IMR-90 (cell line): ENCODE data around the gene RPS23. TPM values are rescaled to one million over a fixed set of nuclear protein-coding genes. Genes with fewer than 3 reads are reported as not detected.

Experiments used
- ATAC-seq: fragments of 200-7000 bp; cut with Tn5 transposase; 2 replicates; pipeline ENCODE4 v1.9.1; 2020; ENCODE audit warnings: low read depth, mild to moderate bottlenecking, moderate library complexity
- BruUV-seq: library from RNA; stranded (reverse); fragments of 400-500 nt; replicated peaks from 2 replicates; lab custom pipeline; 2021; lab: Mats Ljungman, UMichigan
- CTCF ChIA-PET: fragments of 300-600 bp; formaldehyde crosslinking; extraction: SDS; loops from one replicate; lab custom pipeline; 2021; ENCODE audit warnings: antibody characterized with exemption; lab: Yijun Ruan, JAX
- POLR2A ChIA-PET: fragments of 300-600 bp; sonication (Branson Sonifier 250); formaldehyde crosslinking; loops from one replicate; lab custom pipeline; 2022; ENCODE audit warnings: antibody characterized with exemption; ENCODE audit not compliant: unreplicated experiment; lab: Charles Lee
- DNase-seq: peaks from one replicate; pipeline ENCODE4 v3.0.0; 2013
- H2AFZ ChIP-seq: replicated peaks from 2 replicates; pipeline ENCODE3; 2013; ENCODE audit warnings: low read length, mild to moderate bottlenecking; ENCODE audit not compliant: poor library complexity
- H2AK5ac ChIP-seq: 2 replicates; pipeline ENCODE4 v1.6.1; 2013; ENCODE audit warnings: low read depth, low read length, inconsistent platforms
- H2AK9ac ChIP-seq: replicated peaks from 2 replicates; pipeline ENCODE3; 2013; ENCODE audit warnings: mild to moderate bottlenecking, low read depth, low read length, moderate library complexity; ENCODE audit not compliant: poor library complexity
- H2BK120ac ChIP-seq: 2 replicates; pipeline ENCODE4 v1.6.1; 2013; ENCODE audit warnings: low read depth, low read length, inconsistent platforms
- H2BK15ac ChIP-seq: 3 replicates; pipeline ENCODE4 v1.6.1; 2013; ENCODE audit warnings: low read depth, low read length, inconsistent platforms
- H2BK20ac ChIP-seq: 2 replicates; pipeline ENCODE4 v1.6.1; 2013; ENCODE audit warnings: low read depth, mild to moderate bottlenecking, inconsistent platforms, low read length, moderate library complexity
- H2BK5ac ChIP-seq: 2 replicates; pipeline ENCODE4 v1.6.1; 2013; ENCODE audit warnings: mild to moderate bottlenecking, low read depth, low read length, inconsistent platforms; ENCODE audit not compliant: poor library complexity, severe bottlenecking
- H3K14ac ChIP-seq: replicated peaks from 2 replicates; pipeline ENCODE4 v1.6.1; 2013; ENCODE audit warnings: low read depth, low read length, inconsistent platforms
- H3K18ac ChIP-seq: 2 replicates; pipeline ENCODE4 v1.6.1; 2013; ENCODE audit warnings: low read depth, low read length, control low read depth
- H3K23ac ChIP-seq: 2 replicates; pipeline ENCODE4 v1.6.1; 2013; ENCODE audit warnings: low read depth, low read length, inconsistent platforms
- H3K27ac ChIP-seq: 2 replicates; pipeline ENCODE4 v1.5.1; 2013; ENCODE audit warnings: mild to moderate bottlenecking, control low read depth, low read length; ENCODE audit not compliant: insufficient read depth
- H3K27me3 ChIP-seq: 2 replicates; pipeline ENCODE4 v1.6.1; 2013; ENCODE audit warnings: low read length; ENCODE audit not compliant: control insufficient read depth, insufficient read depth
- H3K36me3 ChIP-seq: 2 replicates; pipeline ENCODE4 v1.6.1; 2013; ENCODE audit warnings: low read length, mixed read lengths; ENCODE audit not compliant: control insufficient read depth, insufficient read depth
- H3K4ac ChIP-seq: 2 replicates; pipeline ENCODE4 v1.6.1; 2013; ENCODE audit warnings: low read depth, low read length, inconsistent platforms
- H3K4me1 ChIP-seq: 2 replicates; pipeline ENCODE4 v1.6.1; 2013; ENCODE audit warnings: low read length, mixed read lengths; ENCODE audit not compliant: control insufficient read depth, insufficient read depth
- H3K4me2 ChIP-seq: 2 replicates; pipeline ENCODE4 v1.6.1; 2013; ENCODE audit warnings: low read depth, mild to moderate bottlenecking, control low read depth, low read length, moderate library complexity
- H3K4me3 ChIP-seq: 2 replicates; pipeline ENCODE4 v1.5.1; 2013; ENCODE audit warnings: low read depth, mild to moderate bottlenecking, control low read depth, low read length, moderate library complexity; ENCODE audit not compliant: insufficient read depth
- H3K56ac ChIP-seq: 2 replicates; pipeline ENCODE4 v1.6.1; 2013; ENCODE audit warnings: low read length, inconsistent platforms; ENCODE audit not compliant: insufficient read depth; ENCODE audit errors: extremely low read depth
- H3K79me1 ChIP-seq, 2 experiments: 2 replicates each; pipeline ENCODE4 v1.6.1; 2013; ENCODE audit warnings: low read length in 2 of 2, inconsistent platforms in 1 of 2, low read depth in 1 of 2
- H3K9ac ChIP-seq: 2 replicates; pipeline ENCODE4 v1.6.1; 2013; ENCODE audit warnings: low read depth, low read length, control low read depth
- H3K9me1 ChIP-seq: 2 replicates; pipeline ENCODE4 v1.6.1; 2013; ENCODE audit warnings: low read length, inconsistent platforms; ENCODE audit not compliant: insufficient read depth
- H3K9me3 ChIP-seq: 2 replicates; pipeline ENCODE4 v1.6.1; 2013; ENCODE audit warnings: low read length; ENCODE audit not compliant: control insufficient read depth, insufficient read depth
- H4K20me1 ChIP-seq: 2 replicates; pipeline ENCODE4 v1.6.1; 2013; ENCODE audit warnings: low read length, inconsistent platforms; ENCODE audit not compliant: insufficient read depth
- H4K5ac ChIP-seq: 2 replicates; pipeline ENCODE4 v1.6.1; 2013; ENCODE audit warnings: mild to moderate bottlenecking, low read depth, low read length, control low read depth
- H4K8ac ChIP-seq, 2 experiments: 2 replicates each; pipeline ENCODE4 v1.6.1; 2013; ENCODE audit warnings: low read depth in 2 of 2, low read length in 2 of 2, control low read depth in 1 of 2, inconsistent platforms in 1 of 2
- H4K91ac ChIP-seq: 2 replicates; pipeline ENCODE4 v1.6.1; 2013; ENCODE audit warnings: low read depth, low read length, inconsistent platforms; ENCODE audit not compliant: insufficient read depth
- SMC3 ChIP-seq: fragments of 150-350 bp; IDR thresholded peaks from 2 replicates; pipeline ENCODE4 v1.6.1; 2016; ENCODE audit warnings: low read depth, mild to moderate bottlenecking, antibody characterized with exemption, low read length, moderate library complexity
- WGBS, 2 experiments: methylation state at CpG; one replicate each; pipeline versions ENCODE4 v1.1.5 to v1.1.7; 2013; ENCODE audit warnings: missing lambda C conversion rate in 2 of 2; ENCODE audit not compliant: insufficient read length in 1 of 2; ENCODE audit errors: extremely low coverage in 2 of 2; 5-methylcytosine and 5-hydroxymethylcytosine counted together
- dilution Hi-C: fragments of 300-500 bp; cut with HindIII; formaldehyde crosslinking; loops from one replicate; pipeline ENCODE4 v1.14.3; 2018; ENCODE audit warnings: low sequenced_read_pairs; ENCODE audit not compliant: unreplicated experiment
- in situ Hi-C: fragments of 300-500 bp; cut with MboI; formaldehyde crosslinking; loops from 3 replicates; pipeline ENCODE4 v1.14.3; 2019; ENCODE audit warnings: low sequenced_read_pairs, inconsistent platforms, mixed read lengths
- intact Hi-C: fragments of 100-400 bp; cut with micrococcal nuclease; formaldehyde crosslinking; loops from 2 replicates; pipeline ENCODE4 v1.10.0; 2022
- polyA plus RNA-seq, 3 experiments: library from polyadenylated mRNA; depleted of rRNA; stranded (reverse); fragments of >200 nt; gene quantifications; 2 replicates each; pipeline ENCODE4 v1.2.3, GENCODE V29; 2012; ENCODE audit warnings: low replicate concordance in 1 of 3
- total RNA-seq: library from RNA; depleted of rRNA; stranded (reverse); fragments of >200 nt; gene quantifications from 2 replicates; pipeline ENCODE4 v1.2.3, GENCODE V29; 2012

RPS23 gene
- total and polyA plus RNA-seq, 2 of the 4 experiments (the other 2 are of a cell fraction), result 3,186 to 3,318 TPM

DNA sequence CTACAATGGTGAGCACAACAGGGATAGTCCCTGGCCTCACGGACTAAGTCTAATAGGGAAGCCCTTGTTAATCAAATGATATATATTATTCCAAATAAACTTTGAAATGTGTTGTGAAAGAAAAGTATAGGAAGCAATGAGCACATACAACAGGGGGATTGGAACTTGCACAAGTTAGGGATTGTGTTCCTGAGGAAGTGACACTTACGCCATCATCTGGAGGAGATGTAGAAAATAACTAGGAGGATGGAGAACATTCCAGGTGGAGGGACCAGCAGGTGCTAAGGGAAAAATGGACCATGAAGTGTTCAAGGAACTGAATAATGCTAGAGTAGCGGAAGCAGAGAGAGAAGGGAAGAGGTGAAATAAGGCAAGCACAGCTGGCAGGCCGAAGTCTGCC is 18.8 kb upstream of the RPS23 start:
- Histone ChIP-seq H3K4me1 (0 out of 2 replicates have a peak, but pooled peaks cover 2% of the 10 kb centered on the region), H4K8ac (no peak overlapping the region), H3K9me3 (no peaks in the 10 kb centered on the region), H3K56ac (no peak overlapping the region), H2BK120ac (no peak overlapping the region), H3K14ac (no peak overlapping the region), H2AK5ac (no peak overlapping the region), H2AFZ (no peak overlapping the region), H3K23ac (no peak overlapping the region), H3K27ac (no peak overlapping the region), H3K18ac (no peak overlapping the region), H3K79me1 (no peaks in the 10 kb centered on the region), H2BK20ac (no peak overlapping the region), H2AK9ac (no peak overlapping the region), H3K4me2 (no peak overlapping the region), H4K91ac (no peak overlapping the region), H2BK5ac (no peak overlapping the region), H3K4me3 (no peak overlapping the region), H3K4ac (no peak overlapping the region), H3K36me3 (no peaks in the 10 kb centered on the region), H3K9ac (no peak overlapping the region), H4K5ac (no peak overlapping the region), H4K20me1 (no peaks in the 10 kb centered on the region), H3K9me1 (no peaks in the 10 kb centered on the region), H2BK15ac (no peak overlapping the region), H3K27me3 (no peaks in the 10 kb centered on the region)
- intact Hi-C loops, result no loop called here
- WGBS, 2 experiments, result 100% methylated on average over 1 of the region's 4 CpGs; no CpG with 5 or more reads in 1 of the 2 experiments
- TF ChIP-seq SMC3, result no peak
- no TSS peak for BruUV-seq
- dilution Hi-C loops, result no loop called here
- in situ Hi-C loops, result no loop called here
- ChIA-PET CTCF (no interaction called here), POLR2A (no interaction called here)
- ATAC-seq (no peak), DNase-seq (no peak)
